SK-N-SH (cell line): ENCODE data around the gene MSRB2. TPM values are rescaled to one million over a fixed set of nuclear protein-coding genes. Genes with fewer than 3 reads are reported as not detected.

Source experiments
- CTCF ChIA-PET: fragments of 300-600, 350-600 bp; formaldehyde crosslinking; extraction: SDS; loops from one replicate; lab custom pipeline; 2021; lab: Yijun Ruan, JAX
- POLR2A ChIA-PET: fragments of 350-600 bp; sonication (Branson Sonifier 250); formaldehyde crosslinking; extraction: SDS; loops from one replicate; lab custom pipeline; 2020; ENCODE audit warnings: antibody characterized with exemption, inconsistent platforms; lab: Yijun Ruan, JAX
- DNase-seq: peaks from one replicate; pipeline ENCODE4 v3.0.0; 2012
- H2AFZ ChIP-seq: fragments of 200-600 bp; sonication (generic); 2 replicates; pipeline ENCODE4 v1.8.1; 2016; ENCODE audit warnings: antibody characterized with exemption, mild to moderate bottlenecking, low read depth
- H3F3A ChIP-seq: fragments of 200-600 bp; sonication (generic); replicated peaks from 2 replicates; pipeline ENCODE3; 2016; ENCODE audit warnings: antibody characterized with exemption, mild to moderate bottlenecking; ENCODE audit not compliant: insufficient read depth
- H3K27ac ChIP-seq, 2 experiments: fragments of 200-500 bp in 1 of 2; fragments of 200-600 bp in 1 of 2; sonication (Bioruptor generic) in 1 of 2; sonication (generic), shearing (Covaris generic) in 1 of 2; 2 replicates each; pipeline versions ENCODE4 v1.5.1 to v1.6.1; 2014 to 2016; ENCODE audit warnings: low read depth in 2 of 2, inconsistent platforms in 1 of 2, low read length in 1 of 2, mild to moderate bottlenecking in 1 of 2, mixed read lengths in 1 of 2
- H3K27me3 ChIP-seq: fragments of 200-600 bp; sonication (generic), shearing (Covaris generic); 2 replicates; pipeline ENCODE4 v1.6.1; 2016; ENCODE audit warnings: mixed run types; ENCODE audit not compliant: insufficient read depth
- H3K36me3 ChIP-seq, 2 experiments: fragments of 200-500 bp in 1 of 2; fragments of 200-600 bp in 1 of 2; sonication (Bioruptor generic) in 1 of 2; sonication (generic) in 1 of 2; replicated peaks in 1 of 2; 2 replicates each; pipeline versions ENCODE3 to v1.5.1; 2014 to 2016; ENCODE audit warnings: low read length in 1 of 2, mild to moderate bottlenecking in 1 of 2; ENCODE audit not compliant: insufficient read depth in 2 of 2, control insufficient read depth in 1 of 2
- H3K4me1 ChIP-seq, 2 experiments: fragments of 200-500 bp in 1 of 2; fragments of 200-600 bp in 1 of 2; sonication (Bioruptor generic) in 1 of 2; sonication (generic), shearing (Covaris generic) in 1 of 2; 2 replicates each; pipeline versions ENCODE4 v1.5.1 to v1.6.1; 2014 to 2016; ENCODE audit warnings: low read depth in 1 of 2, low read length in 1 of 2, mixed run types in 1 of 2; ENCODE audit not compliant: insufficient read depth in 2 of 2, control insufficient read depth in 1 of 2
- H3K4me2 ChIP-seq: fragments of 200-600 bp; sonication (generic), shearing (Covaris generic); 2 replicates; pipeline ENCODE4 v1.6.1; 2017; ENCODE audit warnings: mixed run types
- H3K4me3 ChIP-seq, 2 experiments: fragments of 200-500 bp in 1 of 2; fragments of 200-600 bp in 1 of 2; sonication (Bioruptor generic) in 1 of 2; sonication (generic), shearing (Covaris generic) in 1 of 2; 2 replicates each; pipeline versions ENCODE4 v1.5.1 to v1.8.1; 2014 to 2016; ENCODE audit warnings: low read depth in 2 of 2, inconsistent platforms in 1 of 2, low read length in 1 of 2, mild to moderate bottlenecking in 1 of 2, mixed read lengths in 1 of 2, moderate library complexity in 1 of 2
- H3K79me2 ChIP-seq: fragments of 200-600 bp; sonication (generic); 2 replicates; pipeline ENCODE4 v1.8.1; 2017; ENCODE audit warnings: mild to moderate bottlenecking; ENCODE audit not compliant: insufficient read depth
- H3K9ac ChIP-seq: fragments of 200-600 bp; sonication (generic); 2 replicates; pipeline ENCODE4 v1.6.1; 2017; ENCODE audit warnings: mixed run types
- H3K9me2 ChIP-seq: fragments of 200-600 bp; sonication (generic); 2 replicates; pipeline ENCODE4 v1.6.1; 2017; ENCODE audit warnings: mixed run types
- H3K9me3 ChIP-seq: fragments of 200-600 bp; sonication (generic); 2 replicates; pipeline ENCODE4 v1.6.1; 2017; ENCODE audit warnings: mixed run types, mild to moderate bottlenecking, moderate library complexity
- H4K20me1 ChIP-seq: fragments of 200-600 bp; sonication (generic); 2 replicates; pipeline ENCODE4 v1.6.1; 2017; ENCODE audit warnings: mild to moderate bottlenecking, mixed run types; ENCODE audit not compliant: insufficient read depth
- EP300 ChIP-seq, 2 experiments: IDR thresholded peaks; 2 replicates each; pipeline versions ENCODE4 v1.4.0 to v1.6.1; 2012; ENCODE audit warnings: borderline replicate concordance in 1 of 2, low read depth in 1 of 2, low read length in 1 of 2
- FOXJ3 ChIP-seq: sonication (generic); formaldehyde crosslinking; IDR thresholded peaks from 2 replicates; pipeline ENCODE4 v1.5.1; 2020; ENCODE audit warnings: mild to moderate bottlenecking, missing genetic modification reagents
- FOXM1 ChIP-seq: IDR thresholded peaks from 2 replicates; pipeline ENCODE4 v1.4.0; 2012; ENCODE audit warnings: low read depth, mild to moderate bottlenecking
- GATA2 ChIP-seq: sonication (generic); formaldehyde crosslinking; IDR thresholded peaks from 2 replicates; pipeline ENCODE4 v1.5.0; 2020; ENCODE audit warnings: mild to moderate bottlenecking, missing genetic modification reagents
- MAX ChIP-seq: IDR thresholded peaks from 2 replicates; pipeline ENCODE4 v1.4.0; 2012; ENCODE audit warnings: low read depth
- NFIC ChIP-seq: IDR thresholded peaks from 2 replicates; pipeline ENCODE4 v1.4.0; 2012; ENCODE audit warnings: borderline replicate concordance
- NRF1 ChIP-seq: IDR thresholded peaks from 2 replicates; pipeline ENCODE4 v1.6.1; 2012; ENCODE audit warnings: low read depth, mild to moderate bottlenecking, low read length
- POLR2AphosphoS5 ChIP-seq: IDR thresholded peaks from 2 replicates; pipeline ENCODE4 v1.6.1; 2012; ENCODE audit warnings: low read depth, low read length
- RAD21 ChIP-seq: IDR thresholded peaks from 2 replicates; pipeline ENCODE4 v1.6.1; 2012; ENCODE audit warnings: mild to moderate bottlenecking, low read length
- RCOR1 ChIP-seq: fragments of 150-350 bp; IDR thresholded peaks from 2 replicates; pipeline ENCODE4 v1.6.1; 2017; ENCODE audit warnings: antibody characterized with exemption, low read length
- REST ChIP-seq: IDR thresholded peaks from 2 replicates; pipeline ENCODE4 v1.6.1; 2012; ENCODE audit warnings: mild to moderate bottlenecking, low read depth, low read length, moderate library complexity
- SIN3A ChIP-seq: IDR thresholded peaks from 2 replicates; pipeline ENCODE4 v1.6.1; 2012; ENCODE audit warnings: low read depth, mild to moderate bottlenecking, low read length, moderate library complexity, borderline replicate concordance
- SMC3 ChIP-seq: IDR thresholded peaks from 2 replicates; pipeline ENCODE4 v1.6.1; 2012; ENCODE audit warnings: low read depth, low read length, improper control_type of control experiment
- TCF12 ChIP-seq: IDR thresholded peaks from 2 replicates; pipeline ENCODE4 v1.4.0; 2012
- TEAD4 ChIP-seq: IDR thresholded peaks from 2 replicates; pipeline ENCODE4 v1.4.0; 2012; ENCODE audit warnings: mild to moderate bottlenecking, borderline replicate concordance; ENCODE audit not compliant: insufficient read depth
- WGBS: methylation state at CpG from one replicate; pipeline ENCODE4 v1.1.6; 2017; ENCODE audit warnings: low lambda C conversion rate; 5-methylcytosine and 5-hydroxymethylcytosine counted together
- polyA plus RNA-seq, 3 experiments: library from polyadenylated mRNA; depleted of rRNA; stranded (reverse); fragments of >200 nt; gene quantifications; 2 replicates each; pipeline ENCODE4 v1.2.3, GENCODE V29; 2012
- TF ChIP-seq, protein P1 (sequence below): IDR thresholded peaks from 2 replicates; pipeline ENCODE4; 2012

Gene MSRB2
- polyA plus RNA-seq, 1 of the 3 experiments (the other 2 are of a cell fraction) = 44.0 TPM

DNA sequence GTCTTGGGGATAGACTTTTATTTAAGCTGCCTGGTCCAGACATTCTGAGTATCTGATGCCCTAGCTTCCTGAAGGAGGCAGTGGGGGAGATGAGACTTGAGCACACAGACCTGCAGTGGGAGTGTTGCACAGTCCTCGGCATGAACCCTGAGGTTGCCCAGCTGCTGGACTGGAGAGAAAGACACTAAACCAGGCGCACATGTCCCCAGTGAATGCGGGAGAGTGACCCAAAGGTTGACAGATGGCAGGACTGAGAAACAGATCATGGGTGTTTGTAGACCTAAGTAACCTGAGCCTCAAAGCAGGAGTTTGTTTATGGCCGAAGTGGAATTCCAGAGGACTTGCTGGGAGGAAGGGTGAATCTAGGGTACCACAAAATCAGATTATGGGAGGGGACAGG, 15.7 kb upstream of the MSRB2 start:
- Histone ChIP-seq H3K9me2 (no peaks in the 10 kb centered on the region), H3K4me2 (no peak overlapping the region), H3K27me3 (no peaks in the 10 kb centered on the region), H3K27ac (no peak overlapping the region), H3F3A (no peaks in the 10 kb centered on the region), H3K9me3 (no peaks in the 10 kb centered on the region), H3K4me1 (peaks cover 0 to 9% of the 10 kb centered on the region in 2 experiments; a peak in 2 of 4 replicates), H3K36me3 (no peaks in the 10 kb centered on the region), H3K79me2 (no peaks in the 10 kb centered on the region), H2AFZ (no peak overlapping the region), H4K20me1 (no peaks in the 10 kb centered on the region), H3K9ac (no peak overlapping the region), H3K4me3 (no peak overlapping the region)
- TF ChIP-seq GATA2 (CRISPR knock-in tag) = no peak
- TF ChIP-seq, protein P1, sequence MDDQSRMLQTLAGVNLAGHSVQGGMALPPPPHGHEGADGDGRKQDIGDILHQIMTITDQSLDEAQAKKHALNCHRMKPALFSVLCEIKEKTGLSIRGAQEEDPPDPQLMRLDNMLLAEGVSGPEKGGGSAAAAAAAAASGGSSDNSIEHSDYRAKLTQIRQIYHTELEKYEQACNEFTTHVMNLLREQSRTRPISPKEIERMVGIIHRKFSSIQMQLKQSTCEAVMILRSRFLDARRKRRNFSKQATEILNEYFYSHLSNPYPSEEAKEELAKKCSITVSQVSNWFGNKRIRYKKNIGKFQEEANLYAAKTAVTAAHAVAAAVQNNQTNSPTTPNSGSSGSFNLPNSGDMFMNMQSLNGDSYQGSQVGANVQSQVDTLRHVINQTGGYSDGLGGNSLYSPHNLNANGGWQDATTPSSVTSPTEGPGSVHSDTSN = no peak
- TF ChIP-seq SIN3A = no peak
- no peak for TF ChIP-seq RAD21
- no peak for TF ChIP-seq FOXM1
- TF ChIP-seq TCF12 = no peak
- TF ChIP-seq FOXJ3 (CRISPR knock-in tag) = no peak
- no peak for TF ChIP-seq NFIC
- no peak for TF ChIP-seq TEAD4
- no peak for TF ChIP-seq SMC3
- TF ChIP-seq MAX = no peak
- no peak for TF ChIP-seq NRF1
- POLR2A ChIA-PET = no interaction called here
- DNase-seq = no peak
- WGBS = 76% methylated on average over 4 of the region's 4 CpGs
- CTCF ChIA-PET = interaction anchor here (0.9 to 2.1 kb wide), 4 partner anchors 11 to 91 kb away, joined by 3 to 6 read pairs (median 4); no protein-coding TSS in a partner anchor

GRCh38 chr10:23080262-23080661, 15.1 kb upstream of the MSRB2 start:
- H3K79me2 ChIP-seq = no peaks in the 10 kb centered on the region

More at GRCh38 chr10:23080262-23080661, 15.1 kb upstream of the MSRB2 start:
- Histone ChIP-seq H3K9me3 (no peaks in the 10 kb centered on the region), H4K20me1 (no peaks in the 10 kb centered on the region), H3K4me2 (no peak overlapping the region), H3K9ac (no peak overlapping the region), H3K27ac (no peak overlapping the region), H3K9me2 (no peaks in the 10 kb centered on the region), H3K27me3 (no peaks in the 10 kb centered on the region), H3K36me3 (no peaks in the 10 kb centered on the region), H2AFZ (no peak overlapping the region), H3K4me3 (no peak overlapping the region), H3K4me1 (peaks cover 0 to 9% of the 10 kb centered on the region in 2 experiments; a peak in 2 of 4 replicates), H3F3A (no peaks in the 10 kb centered on the region)
- no peak for DNase-seq
- CTCF ChIA-PET = interaction anchor here (0.8 to 2.1 kb wide), 7 partner anchors 11 to 92 kb away, joined by 3 to 6 read pairs (median 3); no protein-coding TSS in a partner anchor
- POLR2A ChIA-PET = no interaction called here
- no peak for TF ChIP-seq GATA2 (CRISPR knock-in tag)
- TF ChIP-seq RCOR1 = no peak
- no peak for TF ChIP-seq EP300 (IDR thresholded peaks at IDR 0.05; ENCODE audit: borderline replicate concordance in 1 of 2, low read depth in 1 of 2, low read length in 1 of 2)
- no peak for TF ChIP-seq FOXJ3 (CRISPR knock-in tag)
- no peak for TF ChIP-seq REST
- no peak for TF ChIP-seq POLR2AphosphoS5
- WGBS = 71% methylated on average over 7 of the region's 7 CpGs
